OCI-LY1 (cell line): Measurements from ENCODE around the gene BAIAP3.

Experiments used
- H2AFZ ChIP-seq: fragments of 200-600 bp; sonication (generic), shearing (Covaris generic); 2 replicates; pipeline ENCODE4 v1.6.0; 2014; ENCODE audit warnings: antibody characterized with exemption, mild to moderate bottlenecking, low read length
- H3F3A ChIP-seq: fragments of 200-600 bp; sonication (generic), shearing (Covaris generic); 2 replicates; pipeline ENCODE4 v1.6.0; 2014; ENCODE audit warnings: mild to moderate bottlenecking, antibody characterized with exemption, low read length, moderate library complexity; ENCODE audit not compliant: insufficient read depth
- H3K27ac ChIP-seq: fragments of 200-600 bp; sonication (generic); 2 replicates; pipeline ENCODE4 v1.5.1; 2014; ENCODE audit warnings: low read length, mixed run types, mild to moderate bottlenecking, low read depth; ENCODE audit not compliant: poor library complexity, severe bottlenecking
- H3K27me3 ChIP-seq: fragments of 200-600 bp; sonication (generic); 2 replicates; pipeline ENCODE4 v1.6.0; 2014; ENCODE audit warnings: antibody characterized with exemption, mild to moderate bottlenecking, low read length, moderate library complexity; ENCODE audit not compliant: insufficient read depth
- H3K36me3 ChIP-seq: fragments of 200-600 bp; sonication (generic); 2 replicates; pipeline ENCODE4 v1.6.1; 2014; ENCODE audit warnings: mild to moderate bottlenecking, antibody characterized with exemption, low read length, moderate library complexity, mixed read lengths; ENCODE audit not compliant: insufficient read depth
- H3K4me1 ChIP-seq: fragments of 200-600 bp; sonication (generic); 2 replicates; pipeline ENCODE4 v1.5.1; 2014; ENCODE audit warnings: mild to moderate bottlenecking, low read length, moderate library complexity; ENCODE audit not compliant: insufficient read depth, severe bottlenecking
- H3K4me2 ChIP-seq: fragments of 200-600 bp; sonication (generic), shearing (Covaris generic); 2 replicates; pipeline ENCODE4 v1.6.1; 2014; ENCODE audit warnings: low read length
- H3K4me3 ChIP-seq: fragments of 200-600 bp; sonication (generic); 2 replicates; pipeline ENCODE4 v1.5.1; 2014; ENCODE audit warnings: low read length, low read depth, mild to moderate bottlenecking, mixed read lengths; ENCODE audit not compliant: poor library complexity, severe bottlenecking
- H3K79me2 ChIP-seq: fragments of 200-600 bp; shearing (Covaris generic); 2 replicates; pipeline ENCODE4 v1.6.1; 2016; ENCODE audit warnings: mixed run types, low read length, mixed read lengths; ENCODE audit not compliant: insufficient read depth
- H3K9ac ChIP-seq: fragments of 200-600 bp; sonication (generic), shearing (Covaris generic); 2 replicates; pipeline ENCODE4 v1.6.1; 2014; ENCODE audit warnings: mild to moderate bottlenecking, low read length, mixed read lengths
- H3K9me2 ChIP-seq: fragments of 200-600 bp; sonication (generic), shearing (Covaris generic); 2 replicates; pipeline ENCODE4 v1.6.1; 2014; ENCODE audit warnings: low read depth, mild to moderate bottlenecking, low read length, mixed read lengths
- H3K9me3 ChIP-seq: fragments of 200-600 bp; shearing (Covaris generic); 2 replicates; pipeline ENCODE4 v1.6.1; 2014; ENCODE audit warnings: low read length, mixed read lengths
- H4K20me1 ChIP-seq: fragments of 200-600 bp; sonication (generic), shearing (Covaris generic); 2 replicates; pipeline ENCODE4 v1.6.0; 2016; ENCODE audit warnings: mild to moderate bottlenecking, low read length; ENCODE audit not compliant: insufficient read depth
- EZH2 ChIP-seq: fragments of 200-600 bp; sonication (generic), shearing (Covaris generic); IDR thresholded peaks from 2 replicates; pipeline ENCODE4 v1.8.0; 2017; ENCODE audit warnings: borderline replicate concordance, mixed run types, mild to moderate bottlenecking, antibody characterized with exemption, low read length, moderate library complexity, mixed read lengths
- TF ChIP-seq, protein P1 (sequence below): fragments of 200-600 bp; sonication (generic), shearing (Covaris generic); IDR thresholded peaks from 2 replicates; pipeline ENCODE4 v1.5.1; 2017; ENCODE audit warnings: mild to moderate bottlenecking, antibody characterized with exemption, low read length, moderate library complexity, mixed read lengths

The BAIAP3 gene

DNA sequence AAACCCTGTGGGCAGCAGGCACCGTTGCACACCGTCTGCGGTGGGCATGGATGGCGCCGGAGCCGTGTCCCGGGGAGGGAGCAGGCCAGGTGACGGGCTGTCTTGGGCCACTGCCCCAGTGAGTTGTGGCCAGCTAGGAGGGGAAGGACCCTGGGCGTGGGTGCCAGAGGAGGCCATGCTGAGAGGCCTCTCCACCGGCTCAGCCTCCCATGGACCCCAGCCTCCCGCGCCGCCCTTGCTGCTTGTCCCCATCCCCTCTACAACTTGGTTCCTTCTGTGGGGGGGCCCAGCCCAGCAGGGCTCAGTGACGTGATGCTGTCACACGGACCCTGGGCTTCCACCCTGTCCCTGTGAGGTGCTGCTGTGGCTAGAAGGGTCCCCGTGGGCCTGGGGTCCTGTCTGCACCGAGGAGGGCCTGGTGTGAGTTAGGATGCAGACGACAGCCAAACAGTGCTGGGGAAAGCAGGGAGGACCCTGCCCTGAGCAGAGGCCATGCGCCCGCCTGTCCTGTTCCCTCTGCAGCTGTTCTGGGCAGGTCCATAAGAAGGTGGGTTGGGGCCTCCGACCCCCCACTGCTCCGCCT is 12.7 kb upstream of the BAIAP3 start:
- no peak overlapping the region for H3K9ac ChIP-seq
- H3K36me3 ChIP-seq = peaks cover 95% of the 10 kb centered on the region
- H3K27me3 ChIP-seq = no peaks in the 10 kb centered on the region
- H3K9me3 ChIP-seq = no peaks in the 10 kb centered on the region
- no peaks in the 10 kb centered on the region for H3K79me2 ChIP-seq
- H3K4me1 ChIP-seq = peaks cover 8% of the 10 kb centered on the region
- no peak overlapping the region for H2AFZ ChIP-seq
- H3F3A ChIP-seq = no peaks in the 10 kb centered on the region
- H3K27ac ChIP-seq = no peak overlapping the region
- no peak overlapping the region for H3K4me3 ChIP-seq
- no peak for TF ChIP-seq EZH2
- TF ChIP-seq, protein P1, sequence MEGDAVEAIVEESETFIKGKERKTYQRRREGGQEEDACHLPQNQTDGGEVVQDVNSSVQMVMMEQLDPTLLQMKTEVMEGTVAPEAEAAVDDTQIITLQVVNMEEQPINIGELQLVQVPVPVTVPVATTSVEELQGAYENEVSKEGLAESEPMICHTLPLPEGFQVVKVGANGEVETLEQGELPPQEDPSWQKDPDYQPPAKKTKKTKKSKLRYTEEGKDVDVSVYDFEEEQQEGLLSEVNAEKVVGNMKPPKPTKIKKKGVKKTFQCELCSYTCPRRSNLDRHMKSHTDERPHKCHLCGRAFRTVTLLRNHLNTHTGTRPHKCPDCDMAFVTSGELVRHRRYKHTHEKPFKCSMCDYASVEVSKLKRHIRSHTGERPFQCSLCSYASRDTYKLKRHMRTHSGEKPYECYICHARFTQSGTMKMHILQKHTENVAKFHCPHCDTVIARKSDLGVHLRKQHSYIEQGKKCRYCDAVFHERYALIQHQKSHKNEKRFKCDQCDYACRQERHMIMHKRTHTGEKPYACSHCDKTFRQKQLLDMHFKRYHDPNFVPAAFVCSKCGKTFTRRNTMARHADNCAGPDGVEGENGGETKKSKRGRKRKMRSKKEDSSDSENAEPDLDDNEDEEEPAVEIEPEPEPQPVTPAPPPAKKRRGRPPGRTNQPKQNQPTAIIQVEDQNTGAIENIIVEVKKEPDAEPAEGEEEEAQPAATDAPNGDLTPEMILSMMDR = no peak
- H3K4me2 ChIP-seq = no peak overlapping the region
- H3K9me2 ChIP-seq = no peaks in the 10 kb centered on the region
- no peaks in the 10 kb centered on the region for H4K20me1 ChIP-seq

DNA sequence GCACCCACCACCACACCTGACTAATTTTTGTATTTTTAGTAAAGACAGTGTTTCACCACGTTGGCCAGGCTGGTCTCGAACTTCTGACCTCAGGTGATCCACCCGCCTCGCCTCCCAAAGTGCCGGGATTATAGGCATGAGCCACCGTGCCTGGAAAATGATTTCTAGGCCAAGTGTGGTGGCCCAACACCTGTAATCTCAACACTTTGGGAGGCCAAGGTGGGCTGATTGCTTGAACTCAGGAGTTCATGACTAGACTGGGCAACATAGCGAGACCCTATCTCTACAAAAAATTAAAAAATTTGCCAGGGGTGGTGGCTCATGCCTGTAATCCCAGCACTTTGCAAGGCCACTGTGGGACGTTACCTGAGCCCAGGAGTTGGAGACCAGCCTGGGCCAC is 11.0 kb upstream of the BAIAP3 start:
- Histone ChIP-seq H3K4me1 (peaks cover 23% of the 10 kb centered on the region), H3K36me3 (peaks cover 78% of the 10 kb centered on the region)

GRCh38 chr16:1323296-1324239 is 9.9 kb upstream of the BAIAP3 start:
- Histone ChIP-seq H3K9me3 (no peaks in the 10 kb centered on the region), H3K9me2 (no peaks in the 10 kb centered on the region), H3K4me2 (no peak overlapping the region), H2AFZ (no peak overlapping the region), H3K36me3 (peaks cover 67% of the 10 kb centered on the region), H3K27me3 (no peaks in the 10 kb centered on the region), H3K9ac (no peak overlapping the region), H3K79me2 (no peaks in the 10 kb centered on the region), H4K20me1 (no peaks in the 10 kb centered on the region), H3K27ac (peak overlapping the region; percentile 62), H3F3A (no peaks in the 10 kb centered on the region), H3K4me3 (no peak overlapping the region), H3K4me1 (peaks cover 23% of the 10 kb centered on the region)
- TF ChIP-seq, protein P1 = no peak
- no peak for TF ChIP-seq EZH2

More for the DNA sequence above, 11.0 kb upstream of the BAIAP3 start:
- no peaks in the 10 kb centered on the region for H3K9me2 ChIP-seq
- H3K9me3 ChIP-seq = no peaks in the 10 kb centered on the region
- no peak overlapping the region for H2AFZ ChIP-seq
- no peak overlapping the region for H3K4me2 ChIP-seq
- H3K9ac ChIP-seq = no peak overlapping the region
- no peaks in the 10 kb centered on the region for H3F3A ChIP-seq
- no peaks in the 10 kb centered on the region for H4K20me1 ChIP-seq
- H3K27me3 ChIP-seq = no peaks in the 10 kb centered on the region
- no peak overlapping the region for H3K27ac ChIP-seq
- H3K79me2 ChIP-seq = no peaks in the 10 kb centered on the region
- TF ChIP-seq, protein P1 = no peak
- no peak for TF ChIP-seq EZH2
- no peak overlapping the region for H3K4me3 ChIP-seq
